SW 1271 (cell line): ENCODE results near the gene RSKR.
A peak's percentile ranks its signal among the peaks of the same experiment; 100 is the strongest.
"Not testable (repeated sequence)": the region's sequence is repeated elsewhere in the genome, so short reads cannot be mapped to it uniquely, and the experiment has no call there.

ENCODE experiments used
- DNase-seq, 2 experiments: peaks; one replicate each; lab custom pipeline; 2025; lab: John Stamatoyannopoulos, UW

Gene RSKR

GRCh38 chr17:28578246-28579195 is 35.5 kb downstream of the RSKR start:
- no peak for DNase-seq

GRCh38 chr17:28577466-28577824 is 36.5 kb downstream of the RSKR start:
- no peak for DNase-seq

- DNase-seq: peak; percentile 55 to 69
These were observed 37.1 kb downstream of the RSKR start, which contains the start of gene ALDOC for GRCh38 chr17:28576758-28577465. ALDOC (minus strand) TSS chr17:28576895; CDS start chr17:28575532, 1,363 bp downstream.

- not testable (repeated sequence) for DNase-seq
These were observed 38.0 kb downstream of the RSKR start for GRCh38 chr17:28576016-28576415.

GRCh38 chr17:28575126-28575795 is 38.7 kb downstream of the RSKR start:
- DNase-seq: no peak

- no peak for DNase-seq
These were observed 39.5 kb downstream of the RSKR start for GRCh38 chr17:28574526-28574925.

GRCh38 chr17:28573966-28574480 is 40.0 kb downstream of the RSKR start:
- no peak for DNase-seq

- no peak for DNase-seq
These were observed 40.5 kb downstream of the RSKR start for GRCh38 chr17:28573521-28573920.

- DNase-seq: no peak
These were observed 41.0 kb downstream of the RSKR start for GRCh38 chr17:28573040-28573380.

- DNase-seq: no peak
These were observed 41.5 kb downstream of the RSKR start for GRCh38 chr17:28572259-28573039.

- peak; percentile 74 to 91 for DNase-seq
These were observed 42.4 kb downstream of the RSKR start, which contains the start of gene PIGS for GRCh38 chr17:28571361-28572122. PIGS (minus strand) TSS chr17:28571524; CDS start chr17:28571496, 28 bp downstream.

GRCh38 chr17:28570716-28571360 is 43.1 kb downstream of the RSKR start:
- DNase-seq: peak in 1 of 2 experiments; percentile 15

- DNase-seq: no peak
These were observed 44.5 kb downstream of the RSKR start for GRCh38 chr17:28569446-28569845.

- no peak for DNase-seq
These were observed 46.4 kb downstream of the RSKR start for GRCh38 chr17:28567604-28568003.

GRCh38 chr17:28563475-28563874 is 50.5 kb downstream of the RSKR start:
- peak in 1 of 2 experiments; percentile 21 for DNase-seq
